GM23248 (cell line): ENCODE results near the gene HASPIN.
"Not testable (repeated sequence)": the region's sequence is repeated elsewhere in the genome, so short reads cannot be mapped to it uniquely, and the experiment has no call there.

Experiments
- EZH2 ChIP-seq: fragments of 200-600 bp; sonication (generic); IDR thresholded peaks from 2 replicates; pipeline ENCODE4 v1.6.1; 2018; ENCODE audit warnings: antibody characterized with exemption, mild to moderate bottlenecking; ENCODE audit not compliant: insufficient read depth, poor library complexity, severe bottlenecking
- EZH2phosphoT487 ChIP-seq: fragments of 200-600 bp; sonication (generic); IDR thresholded peaks from 2 replicates; pipeline ENCODE4 v1.6.1; 2018; ENCODE audit warnings: antibody characterized with exemption, moderate library complexity, mild to moderate bottlenecking, low read depth; ENCODE audit not compliant: insufficient read depth

GRCh38 chr17:3728099-3728498, 4.4 kb downstream of the HASPIN start:
- not testable (repeated sequence) for TF ChIP-seq EZH2phosphoT487, EZH2
